CD14-positive monocyte (primary cell): Measurements from ENCODE around the gene OXSR1. TPM values are rescaled to one million over a fixed set of nuclear protein-coding genes. Genes with fewer than 3 reads are reported as not detected.

ENCODE experiments used
- DNase-seq, 3 donors: peaks; one replicate each; pipeline ENCODE4 v3.0.0-alpha.2; 2011 to 2022
- H2AFZ ChIP-seq: 2 replicates; pipeline ENCODE4 v1.6.0; 2012; ENCODE audit warnings: mild to moderate bottlenecking, low read depth, low read length, inconsistent platforms; ENCODE audit not compliant: insufficient read depth, poor library complexity, severe bottlenecking
- H3K27ac ChIP-seq, 2 donors: 1 replicate in 1 of 2; 2 replicates in 1 of 2; pipeline ENCODE4 v1.5.1; 2012 to 2013; ENCODE audit warnings: low read length in 2 of 2, control low read depth in 1 of 2, inconsistent platforms in 1 of 2, low read depth in 1 of 2, mild to moderate bottlenecking in 1 of 2
- H3K27me3 ChIP-seq, 2 donors: one replicate each; pipeline versions ENCODE4 v1.6.0 to v1.6.1; 2011 to 2013; ENCODE audit warnings: low read length in 2 of 2; ENCODE audit not compliant: control insufficient read depth in 2 of 2, insufficient read depth in 2 of 2
- H3K36me3 ChIP-seq, 2 donors: replicated peaks in 1 of 2; 1 replicate in 1 of 2; 2 replicates in 1 of 2; pipeline versions ENCODE4 v1.5.1 to v1.6.1; 2012 to 2013; ENCODE audit warnings: low read length in 2 of 2, control low read depth in 1 of 2, inconsistent platforms in 1 of 2, mild to moderate bottlenecking in 1 of 2; ENCODE audit not compliant: insufficient read depth in 2 of 2, control insufficient read depth in 1 of 2
- H3K4me1 ChIP-seq, 2 donors: 1 replicate in 1 of 2; 2 replicates in 1 of 2; pipeline versions ENCODE4 v1.5.1 to v1.6.1; 2012 to 2013; ENCODE audit warnings: low read length in 2 of 2, control low read depth in 1 of 2, inconsistent platforms in 1 of 2, mild to moderate bottlenecking in 1 of 2, moderate library complexity in 1 of 2; ENCODE audit not compliant: insufficient read depth in 2 of 2, control insufficient read depth in 1 of 2
- H3K4me2 ChIP-seq: replicated peaks from 2 replicates; pipeline ENCODE3; 2012; ENCODE audit warnings: low read length, moderate library complexity, mild to moderate bottlenecking; ENCODE audit not compliant: poor library complexity, severe bottlenecking; ENCODE audit errors: extremely low read depth
- H3K4me3 ChIP-seq, 3 experiments: fragments of 200-600 bp in 1 of 3; sonication (generic) in 1 of 3; replicated peaks in 1 of 3; 1 replicate in 2 of 3; 2 replicates in 1 of 3; pipeline ENCODE4 v1.5.1; 2011 to 2013; ENCODE audit warnings: low read length in 3 of 3, mild to moderate bottlenecking in 3 of 3, control low read depth in 2 of 3, low read depth in 2 of 3, inconsistent platforms in 1 of 3, moderate library complexity in 1 of 3
- H3K79me2 ChIP-seq: 2 replicates; pipeline ENCODE4 v1.6.0; 2012; ENCODE audit warnings: mild to moderate bottlenecking, control low read depth, inconsistent platforms, low read length, moderate library complexity; ENCODE audit not compliant: insufficient read depth
- H3K9ac ChIP-seq: 2 replicates; pipeline ENCODE4 v1.6.0; 2017; ENCODE audit warnings: low read length, mild to moderate bottlenecking; ENCODE audit not compliant: insufficient read depth, poor library complexity, severe bottlenecking
- H3K9me3 ChIP-seq, 2 donors: replicated peaks in 1 of 2; 1 replicate in 1 of 2; 2 replicates in 1 of 2; pipeline versions ENCODE4 v1.5.1 to v1.6.1; 2012 to 2013; ENCODE audit warnings: low read length in 2 of 2, control low read depth in 1 of 2; ENCODE audit not compliant: control insufficient read depth in 1 of 2, insufficient read depth in 1 of 2
- H4K20me1 ChIP-seq: 2 replicates; pipeline ENCODE4 v1.6.0; 2012; ENCODE audit warnings: mild to moderate bottlenecking, low read length, control low read depth, moderate library complexity; ENCODE audit not compliant: insufficient read depth
- H3K27ac Mint-ChIP-seq, 7 donors: one replicate each; pipeline ENCODE4 v1.8.0; 2020; ENCODE audit warnings: mild to moderate bottlenecking in 7 of 7, mixed read lengths in 7 of 7, moderate library complexity in 6 of 7, inconsistent platforms in 2 of 7
- H3K27me3 Mint-ChIP-seq, 3 donors: one replicate each; pipeline ENCODE4 v1.8.0; 2021 to 2022; ENCODE audit warnings: low read depth in 3 of 3, mild to moderate bottlenecking in 3 of 3, mixed read lengths in 3 of 3, moderate library complexity in 3 of 3, inconsistent platforms in 1 of 3
- H3K36me3 Mint-ChIP-seq, 2 donors: one replicate each; pipeline ENCODE4 v1.8.0; 2020; ENCODE audit warnings: mixed read lengths in 2 of 2, inconsistent platforms in 1 of 2, mild to moderate bottlenecking in 1 of 2
- H3K4me1 Mint-ChIP-seq: one replicate; pipeline ENCODE4 v1.8.0; 2020; ENCODE audit warnings: mild to moderate bottlenecking, mixed read lengths
- H3K4me3 Mint-ChIP-seq, 2 donors: one replicate each; pipeline ENCODE4 v1.8.0; 2020; ENCODE audit warnings: mild to moderate bottlenecking in 2 of 2, mixed read lengths in 2 of 2, moderate library complexity in 1 of 2
- H3K9me3 Mint-ChIP-seq, 7 donors: one replicate each; pipeline ENCODE4 v1.8.0; 2020 to 2022; ENCODE audit warnings: mixed read lengths in 7 of 7, mild to moderate bottlenecking in 6 of 7, moderate library complexity in 6 of 7, inconsistent platforms in 2 of 7
- CTCF ChIP-seq: fragments of 200-600 bp; IDR thresholded peaks from one replicate; pipeline ENCODE4 v1.8.0; 2022; ENCODE audit warnings: antibody characterized with exemption, mild to moderate bottlenecking
- WGBS: methylation state at CpG from one replicate; pipeline ENCODE4 v1.1.5; 2013; ENCODE audit warnings: missing lambda C conversion rate; ENCODE audit not compliant: insufficient coverage; 5-methylcytosine and 5-hydroxymethylcytosine counted together
- intact Hi-C, 2 donors: fragments of 100-400 bp; cut with micrococcal nuclease; formaldehyde crosslinking; loops; one replicate each; pipeline versions ENCODE4 v1.15.0 to v1.15.1; 2023
- polyA plus RNA-seq, 3 donors: library from polyadenylated mRNA; depleted of rRNA in 1 of 3; unstranded in 2 of 3; stranded (reverse) in 1 of 3; fragments of 300-500 nt in 2 of 3; fragments of >200 nt in 1 of 3; fragmentation: Illumina TruSeq in 2 of 3; gene quantifications; 1 replicate in 2 of 3; 2 replicates in 1 of 3; pipeline ENCODE4 v1.2.3, GENCODE V29; 2012 to 2021

The OXSR1 gene
- polyA plus RNA-seq, 3 donors = 9.4 to 20.3 (median 12.3) TPM

- DNase-seq = no peak
- Histone ChIP-seq H3K9ac (no peak overlapping the region), H3K27ac (no peak overlapping the region), H3K4me2 (no peak overlapping the region), H3K4me3 (no peak overlapping the region), H3K36me3 (peaks cover 94 to 100% of the 10 kb centered on the region in 2 donors), H2AFZ (no peak overlapping the region), H3K4me1 (no peaks in the 10 kb centered on the region), H4K20me1 (peaks cover 98% of the 10 kb centered on the region), H3K27me3 (no peaks in the 10 kb centered on the region), H3K9me3 (no peaks in the 10 kb centered on the region), H3K79me2 (peaks cover 41% of the 10 kb centered on the region)
- Mint-ChIP-seq H3K36me3 (peaks cover 90 to 98% of the 10 kb centered on the region in 2 donors), H3K4me1 (peaks cover 17% of the 10 kb centered on the region), H3K4me3 (no peak overlapping the region), H3K27me3 (no peaks in the 10 kb centered on the region), H3K9me3 (no peaks in the 10 kb centered on the region), H3K27ac (peak overlapping the region in 1 of 7 donors; percentile 54)
- TF ChIP-seq CTCF = no peak
- intact Hi-C loops = no loop called here
- WGBS = 100% methylated on average over 1 of the region's 1 CpG
Measured at GRCh38 chr3:38128303-38128655, 37.1 kb upstream of the OXSR1 start.

GRCh38 chr3:38129058-38129457, 36.3 kb upstream of the OXSR1 start:
- TF ChIP-seq CTCF = no peak
- Mint-ChIP-seq H3K9me3 (no peaks in the 10 kb centered on the region), H3K4me1 (peaks cover 25% of the 10 kb centered on the region), H3K36me3 (peaks cover 93 to 98% of the 10 kb centered on the region in 2 donors), H3K27me3 (no peaks in the 10 kb centered on the region), H3K27ac (peak overlapping the region in 2 of 7 donors; percentile 30 to 74), H3K4me3 (no peak overlapping the region)
- Histone ChIP-seq H3K4me1 (no peaks in the 10 kb centered on the region), H3K27me3 (no peaks in the 10 kb centered on the region), H3K9ac (no peak overlapping the region), H2AFZ (no peak overlapping the region), H4K20me1 (peaks cover 98% of the 10 kb centered on the region), H3K4me3 (no peak overlapping the region), H3K36me3 (peaks cover 96 to 100% of the 10 kb centered on the region in 2 donors), H3K27ac (peak overlapping the region in 1 of 2 donors; percentile 20), H3K79me2 (peaks cover 49% of the 10 kb centered on the region), H3K9me3 (no peaks in the 10 kb centered on the region), H3K4me2 (no peak overlapping the region)
- 100% methylated on average over 2 of the region's 5 CpGs for WGBS
- intact Hi-C loops = no loop called here
- DNase-seq = no peak
